DMS114 treated with DMSO at 0.1 percent for 48 hours (cell line): ENCODE data around the gene NR1H3.

Experiments
- DNase-seq: peaks from one replicate; lab custom pipeline; 2025; ENCODE audit not compliant: unreplicated experiment; lab: John Stamatoyannopoulos, UW

Gene NR1H3

GRCh38 chr11:47269002-47269828 is 11.4 kb downstream of the NR1H3 start:
- DNase-seq = peak; percentile 47

- peak; percentile 26 for DNase-seq
Observed at GRCh38 chr11:47269829-47270305, 12.1 kb downstream of the NR1H3 start, which contains the start of gene MADD. Gene MADD (plus strand): TSS chr11:47270133.

GRCh38 chr11:47270331-47271271 is 12.8 kb downstream of the NR1H3 start:
- DNase-seq = peak; percentile 15

- DNase-seq = no peak
Observed at GRCh38 chr11:47271328-47271727, 13.5 kb downstream of the NR1H3 start.

GRCh38 chr11:47271961-47272661 is 14.3 kb downstream of the NR1H3 start:
- no peak for DNase-seq

GRCh38 chr11:47272706-47273105 is 14.9 kb downstream of the NR1H3 start:
- DNase-seq = no peak

- no peak for DNase-seq
Observed at GRCh38 chr11:47274495-47275235, 16.9 kb downstream of the NR1H3 start.

- no peak for DNase-seq
Observed at GRCh38 chr11:47276923-47277322, 19.1 kb downstream of the NR1H3 start.

GRCh38 chr11:47278058-47278457 is 20.3 kb downstream of the NR1H3 start:
- DNase-seq = no peak

- no peak for DNase-seq
Observed at GRCh38 chr11:47278769-47279168, 21.0 kb downstream of the NR1H3 start.

- DNase-seq = no peak
Observed at GRCh38 chr11:47280099-47280498, 22.3 kb downstream of the NR1H3 start.

- no peak for DNase-seq
Observed at GRCh38 chr11:47280860-47281259, 23.1 kb downstream of the NR1H3 start.

GRCh38 chr11:47282462-47282861 is 24.7 kb downstream of the NR1H3 start:
- DNase-seq = no peak

- no peak for DNase-seq
Observed at GRCh38 chr11:47284151-47284550, 26.4 kb downstream of the NR1H3 start.

- DNase-seq = no peak
Observed at GRCh38 chr11:47285969-47286770, 28.4 kb downstream of the NR1H3 start.

- DNase-seq = no peak
Observed at GRCh38 chr11:47288066-47288465, 30.3 kb downstream of the NR1H3 start.

GRCh38 chr11:47289856-47290255 is 32.1 kb downstream of the NR1H3 start:
- DNase-seq = no peak

- no peak for DNase-seq
Observed at GRCh38 chr11:47295385-47295784, 37.6 kb downstream of the NR1H3 start.

GRCh38 chr11:47296045-47296444 is 38.2 kb downstream of the NR1H3 start:
- no peak for DNase-seq

- DNase-seq = no peak
Observed at GRCh38 chr11:47299078-47299477, 41.3 kb downstream of the NR1H3 start.
